HCT116 (cell line): Measurements from ENCODE around the gene PAGE4. TPM values are rescaled to one million over a fixed set of nuclear protein-coding genes. Genes with fewer than 3 reads are reported as not detected.

Source experiments
- ATAC-seq: fragments of 200-7000 bp; cut with Tn5 transposase; 2 replicates; pipeline ENCODE4 v1.9.1; 2020; ENCODE audit warnings: mild to moderate bottlenecking, moderate library complexity
- BruUV-seq: library from RNA; stranded (reverse); fragments of 400-500 nt; replicated peaks from 2 replicates; lab custom pipeline; 2021; lab: Mats Ljungman, UMichigan
- CTCF ChIA-PET: fragments of 300-600 bp; sonication (Branson Sonifier 250); formaldehyde crosslinking; loops from one replicate; lab custom pipeline; 2021; ENCODE audit warnings: antibody characterized with exemption; lab: Charles Lee
- POLR2A ChIA-PET: fragments of 300-600, 350-600 bp; sonication (Branson Sonifier 250); formaldehyde crosslinking; loops from one replicate; lab custom pipeline; 2021; ENCODE audit warnings: antibody characterized with exemption; lab: Charles Lee
- RAD21 ChIA-PET, 2 experiments: fragments of 300-600 bp; sonication (Branson Sonifier 250); formaldehyde crosslinking; loops; one replicate each; lab custom pipeline; 2023; ENCODE audit warnings: low total read pairs in 2 of 2; ENCODE audit not compliant: uncharacterized antibody in 2 of 2, unreplicated experiment in 2 of 2, low non-redundant PET in 1 of 2; lab: Charles Lee
- DNase-seq: peaks from one replicate; pipeline ENCODE4 v3.0.0-alpha.2; 2010; ENCODE audit warnings: low read depth, low spot score
- H2AFZ ChIP-seq: fragments of 200-600 bp; shearing (Covaris generic), sonication (generic); 2 replicates; pipeline ENCODE4 v1.6.1; 2017; ENCODE audit warnings: low read depth, mixed run types, mixed read lengths, antibody characterized with exemption, low read length; ENCODE audit not compliant: poor library complexity, severe bottlenecking
- H3K27ac ChIP-seq: 2 replicates; pipeline ENCODE4 v1.5.1; 2012; ENCODE audit warnings: low read depth, low read length
- H3K27me3 ChIP-seq: fragments of 200-600 bp; sonication (generic); 2 replicates; pipeline ENCODE4 v1.6.1; 2016; ENCODE audit warnings: mixed run types, low read length, mixed read lengths; ENCODE audit not compliant: insufficient read depth
- H3K36me3 ChIP-seq, 2 experiments: fragments of 200-500 bp in 1 of 2; fragments of 200-600 bp in 1 of 2; sonication (Bioruptor generic) in 1 of 2; sonication (generic) in 1 of 2; 2 replicates each; pipeline versions ENCODE4 v1.5.1 to v1.6.1; 2014 to 2016; ENCODE audit warnings: low read length in 2 of 2, inconsistent platforms in 1 of 2, mixed read lengths in 1 of 2, mixed run types in 1 of 2; ENCODE audit not compliant: insufficient read depth in 2 of 2, control insufficient read depth in 1 of 2
- H3K4me1 ChIP-seq, 2 experiments: fragments of 200-600 bp in 1 of 2; sonication (generic) in 1 of 2; 2 replicates each; pipeline versions ENCODE4 v1.5.1 to v1.6.1; 2012 to 2017; ENCODE audit warnings: low read length in 2 of 2, inconsistent platforms in 1 of 2, mild to moderate bottlenecking in 1 of 2, mixed read lengths in 1 of 2, mixed run types in 1 of 2, moderate library complexity in 1 of 2; ENCODE audit not compliant: insufficient read depth in 2 of 2, control insufficient read depth in 1 of 2
- H3K4me2 ChIP-seq: fragments of 200-600 bp; sonication (generic); 2 replicates; pipeline ENCODE4 v1.6.1; 2017; ENCODE audit warnings: mixed run types, low read length, mixed read lengths
- H3K4me3 ChIP-seq, 2 experiments: fragments of 200-600 bp in 1 of 2; sonication (generic) in 1 of 2; replicated peaks in 1 of 2; 2 replicates each; pipeline ENCODE4 v1.5.1; 2011 to 2016; ENCODE audit warnings: low read length in 2 of 2, control low read depth in 1 of 2, low read depth in 1 of 2, mild to moderate bottlenecking in 1 of 2, mixed read lengths in 1 of 2, mixed run types in 1 of 2
- H3K79me2 ChIP-seq: fragments of 200-600 bp; sonication (generic); 2 replicates; pipeline ENCODE4 v1.6.1; 2017; ENCODE audit warnings: mild to moderate bottlenecking, mixed run types, low read length, moderate library complexity, mixed read lengths; ENCODE audit not compliant: insufficient read depth
- H3K9ac ChIP-seq: fragments of 200-600 bp; sonication (generic); 2 replicates; pipeline ENCODE4 v1.6.1; 2016; ENCODE audit warnings: low read length, mixed read lengths
- H3K9me2 ChIP-seq: fragments of 200-600 bp; sonication (generic), shearing (Covaris generic); 2 replicates; pipeline ENCODE4 v1.6.1; 2017; ENCODE audit warnings: mixed run types, mild to moderate bottlenecking, moderate library complexity; ENCODE audit not compliant: insufficient read depth
- H3K9me3 ChIP-seq, 2 experiments: fragments of 200-500 bp in 1 of 2; fragments of 200-600 bp in 1 of 2; sonication (Bioruptor generic) in 1 of 2; sonication (generic) in 1 of 2; 2 replicates each; pipeline ENCODE4 v1.6.1; 2014 to 2017; ENCODE audit warnings: low read length in 2 of 2, mixed read lengths in 2 of 2, inconsistent platforms in 1 of 2, low read depth in 1 of 2, mild to moderate bottlenecking in 1 of 2, mixed run types in 1 of 2, moderate library complexity in 1 of 2; ENCODE audit not compliant: control insufficient read depth in 1 of 2, insufficient read depth in 1 of 2
- H4K20me1 ChIP-seq: fragments of 200-600 bp; sonication (generic), shearing (Covaris generic); 2 replicates; pipeline ENCODE4 v1.6.1; 2017; ENCODE audit warnings: mixed run types, mild to moderate bottlenecking, moderate library complexity; ENCODE audit not compliant: insufficient read depth
- CBX3 ChIP-seq: IDR thresholded peaks from 2 replicates; pipeline ENCODE4 v1.6.1; 2012; ENCODE audit warnings: low read depth
- CEBPB ChIP-seq: IDR thresholded peaks from 2 replicates; pipeline ENCODE4 v1.6.1; 2012; ENCODE audit warnings: low read depth
- CTCF ChIP-seq, 3 experiments: fragments of 200-600 bp in 1 of 3; sonication (generic) in 1 of 3; IDR thresholded peaks in 2 of 3; conservative IDR thresholded peaks in 1 of 3; 2 replicates each; pipeline ENCODE4 v1.5.1; 2012 to 2017; ENCODE audit warnings: low read depth in 2 of 3, low read length in 2 of 3, antibody characterized with exemption in 1 of 3, borderline replicate concordance in 1 of 3, control low read depth in 1 of 3, mild to moderate bottlenecking in 1 of 3, mixed read lengths in 1 of 3, mixed run types in 1 of 3, moderate library complexity in 1 of 3; ENCODE audit not compliant: insufficient read depth in 1 of 3
- EGR1 ChIP-seq: IDR thresholded peaks from 2 replicates; pipeline ENCODE4 v1.6.1; 2012; ENCODE audit warnings: low read depth
- EZH2 ChIP-seq: fragments of 200-600 bp; sonication (generic); IDR thresholded peaks from 2 replicates; pipeline ENCODE4 v1.6.1; 2017; ENCODE audit warnings: antibody characterized with exemption, mixed run types
- FOSL1 ChIP-seq: IDR thresholded peaks from 2 replicates; pipeline ENCODE4 v1.6.1; 2012; ENCODE audit warnings: low read depth
- JUND ChIP-seq: IDR thresholded peaks from 2 replicates; pipeline ENCODE4 v1.6.1; 2012
- POLR2AphosphoS5 ChIP-seq: IDR thresholded peaks from 2 replicates; pipeline ENCODE4 v1.6.1; 2011; ENCODE audit warnings: mild to moderate bottlenecking, low read depth, low read length, moderate library complexity
- REST ChIP-seq: IDR thresholded peaks from 2 replicates; pipeline ENCODE4 v1.6.1; 2012; ENCODE audit warnings: low read depth
- SP1 ChIP-seq: IDR thresholded peaks from 2 replicates; pipeline ENCODE4 v1.6.1; 2012; ENCODE audit warnings: low read depth
- YY1 ChIP-seq: IDR thresholded peaks from 2 replicates; pipeline ENCODE4 v1.6.1; 2011; ENCODE audit warnings: low read length, low read depth, moderate library complexity, mild to moderate bottlenecking; ENCODE audit not compliant: insufficient replicate concordance; ENCODE audit errors: extremely low read depth
- ZFX ChIP-seq: fragments of 450-650 bp; IDR thresholded peaks from 2 replicates; pipeline ENCODE4 v1.6.1; 2017
- intact Hi-C: fragments of 100-400 bp; cut with micrococcal nuclease; formaldehyde crosslinking; loops from 2 replicates; pipeline ENCODE4 v1.10.0; 2022
- total RNA-seq: library from RNA; stranded (reverse); gene quantifications from one replicate; pipeline ENCODE4 v1.2.1, GENCODE V29; 2021; ENCODE audit not compliant: unreplicated experiment
- TF ChIP-seq, protein P1 (sequence below): IDR thresholded peaks from 2 replicates; pipeline ENCODE4 v1.6.1; 2011; ENCODE audit warnings: mild to moderate bottlenecking, low read length, moderate library complexity; ENCODE audit not compliant: insufficient replicate concordance; ENCODE audit errors: extremely low read depth
- TF ChIP-seq, protein P2 (sequence below): IDR thresholded peaks from 2 replicates; pipeline ENCODE4 v1.6.1; 2012

Gene PAGE4
- total RNA-seq, 1 experiment from 2014 or later = not detected

DNA sequence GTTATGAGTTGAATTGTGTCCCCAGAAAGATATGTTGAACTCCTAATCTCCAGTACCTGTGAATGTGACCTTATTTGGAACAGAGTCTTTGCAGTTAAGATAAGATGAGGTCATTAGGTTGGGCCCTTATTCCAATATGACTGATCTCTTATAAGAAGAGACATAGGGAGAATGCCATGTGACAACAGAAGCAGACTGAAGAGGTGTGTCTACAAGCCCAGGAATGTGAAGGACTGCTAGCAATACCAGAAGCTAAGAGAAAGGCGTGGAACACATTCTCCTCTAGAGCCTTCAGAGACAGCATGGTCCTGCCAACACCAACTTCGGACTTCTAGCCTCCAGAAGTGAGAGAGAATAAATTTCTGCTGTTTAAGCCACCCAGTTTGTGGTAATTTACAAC lies 27.7 kb downstream of the PAGE4 start:
- no peak overlapping the region for H3K4me3 ChIP-seq
- H3K9me2 ChIP-seq = no peaks in the 10 kb centered on the region
- no peak overlapping the region for H3K4me2 ChIP-seq
- H3K4me1 ChIP-seq = no peaks in the 10 kb centered on the region
- no TSS peak for BruUV-seq
- H3K27me3 ChIP-seq = no peaks in the 10 kb centered on the region
- H3K36me3 ChIP-seq = no peaks in the 10 kb centered on the region
- no peaks in the 10 kb centered on the region for H3K79me2 ChIP-seq
- no peak overlapping the region for H3K27ac ChIP-seq
- H3K9me3 ChIP-seq = no peaks in the 10 kb centered on the region
- ATAC-seq (no peak), DNase-seq (no peak)
- no peak overlapping the region for H3K9ac ChIP-seq
- CTCF ChIA-PET = no interaction called here
- RAD21 ChIA-PET = no interaction called here
- TF ChIP-seq EZH2 = no peak
- no peak for TF ChIP-seq CEBPB
- TF ChIP-seq, protein P1, sequence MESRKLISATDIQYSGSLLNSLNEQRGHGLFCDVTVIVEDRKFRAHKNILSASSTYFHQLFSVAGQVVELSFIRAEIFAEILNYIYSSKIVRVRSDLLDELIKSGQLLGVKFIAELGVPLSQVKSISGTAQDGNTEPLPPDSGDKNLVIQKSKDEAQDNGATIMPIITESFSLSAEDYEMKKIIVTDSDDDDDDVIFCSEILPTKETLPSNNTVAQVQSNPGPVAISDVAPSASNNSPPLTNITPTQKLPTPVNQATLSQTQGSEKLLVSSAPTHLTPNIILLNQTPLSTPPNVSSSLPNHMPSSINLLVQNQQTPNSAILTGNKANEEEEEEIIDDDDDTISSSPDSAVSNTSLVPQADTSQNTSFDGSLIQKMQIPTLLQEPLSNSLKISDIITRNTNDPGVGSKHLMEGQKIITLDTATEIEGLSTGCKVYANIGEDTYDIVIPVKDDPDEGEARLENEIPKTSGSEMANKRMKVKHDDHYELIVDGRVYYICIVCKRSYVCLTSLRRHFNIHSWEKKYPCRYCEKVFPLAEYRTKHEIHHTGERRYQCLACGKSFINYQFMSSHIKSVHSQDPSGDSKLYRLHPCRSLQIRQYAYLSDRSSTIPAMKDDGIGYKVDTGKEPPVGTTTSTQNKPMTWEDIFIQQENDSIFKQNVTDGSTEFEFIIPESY = no peak
- TF ChIP-seq ZFX = no peak
- TF ChIP-seq REST = no peak
- no peak for TF ChIP-seq CTCF (IDR thresholded peaks at IDR 0.05 in 2 of 3, conservative IDR thresholded peaks at IDR 0.05 in 1 of 3; ENCODE audit: borderline replicate concordance in 1 of 3, insufficient read depth in 1 of 3, low read depth in 2 of 3, low read length in 2 of 3)
- no peak for TF ChIP-seq EGR1
- TF ChIP-seq JUND = no peak
- no peak for TF ChIP-seq YY1
- TF ChIP-seq FOSL1 = no peak
- TF ChIP-seq SP1 = no peak
- TF ChIP-seq CBX3 = no peak
- TF ChIP-seq, protein P2, sequence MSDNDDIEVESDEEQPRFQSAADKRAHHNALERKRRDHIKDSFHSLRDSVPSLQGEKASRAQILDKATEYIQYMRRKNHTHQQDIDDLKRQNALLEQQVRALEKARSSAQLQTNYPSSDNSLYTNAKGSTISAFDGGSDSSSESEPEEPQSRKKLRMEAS = no peak
- TF ChIP-seq POLR2AphosphoS5 = no peak
- intact Hi-C loops = no loop called here
- H4K20me1 ChIP-seq = no peaks in the 10 kb centered on the region
- POLR2A ChIA-PET = no interaction called here
- no peak overlapping the region for H2AFZ ChIP-seq
